ELR (cell line): ENCODE data around the gene SORCS2.

Experiments
- DNase-seq: peaks from one replicate; pipeline ENCODE4 v3.0.0-alpha.2; 2015; ENCODE audit warnings: low read depth

Gene SORCS2

DNA sequence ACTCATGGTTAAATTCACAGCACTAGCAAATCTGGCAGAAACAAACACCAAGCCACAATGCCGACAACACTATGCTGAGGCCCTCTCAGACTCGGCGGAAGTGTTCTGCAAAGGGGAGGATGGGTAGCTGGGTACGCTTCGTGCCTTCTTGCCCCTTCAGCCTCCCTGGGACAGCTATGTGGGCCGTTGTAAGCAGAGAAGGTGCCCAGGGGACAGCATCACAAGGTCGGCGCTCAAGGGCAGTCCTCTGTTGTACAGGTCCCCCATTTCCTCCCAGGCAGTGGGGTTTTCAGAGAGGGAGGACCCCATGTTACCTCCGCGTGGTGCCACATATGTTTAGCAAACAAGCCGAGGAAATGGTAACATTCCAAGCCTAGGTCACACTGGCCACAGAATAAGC is 573.7 kb downstream of the SORCS2 start:
- DNase-seq, result no peak

DNA sequence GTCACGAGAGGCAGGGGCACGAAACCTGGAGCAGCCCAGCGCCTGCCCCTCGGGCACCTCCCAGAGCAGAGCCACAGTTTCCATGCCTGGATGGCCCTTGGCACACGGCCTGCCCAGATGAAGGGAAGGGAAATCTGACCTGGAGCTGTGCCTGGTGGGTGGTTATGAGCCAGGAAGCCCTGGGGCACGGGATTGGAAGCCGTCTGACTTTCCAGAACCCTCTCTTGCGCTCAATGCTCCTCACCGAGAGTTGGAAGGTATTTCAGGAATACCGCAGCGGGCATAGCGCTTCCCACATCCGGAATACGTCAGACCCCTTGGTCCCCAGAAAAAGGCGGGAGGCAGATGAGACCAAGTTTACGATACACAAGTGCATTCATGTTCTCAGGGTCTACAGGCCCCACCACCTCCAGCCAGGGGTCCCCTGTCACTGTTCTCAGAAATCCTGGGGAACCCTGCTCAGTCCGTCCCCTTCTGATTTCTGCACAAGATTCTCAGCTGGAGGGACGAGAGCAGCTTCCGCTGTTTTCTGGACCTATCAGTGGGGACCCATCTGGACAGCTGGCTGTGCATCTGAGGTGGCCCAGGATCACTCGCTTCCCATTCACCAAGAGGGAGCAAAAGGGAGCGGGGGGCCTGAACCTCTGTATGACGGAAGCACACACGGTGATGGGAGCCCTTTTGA is 574.5 kb downstream of the SORCS2 start:
- no peak for DNase-seq

- no peak for DNase-seq
These were observed 575.2 kb downstream of the SORCS2 start for GRCh38 chr4:7767526-7767925.

GRCh38 chr4:7767966-7768365 is 575.6 kb downstream of the SORCS2 start:
- no peak for DNase-seq

- no peak for DNase-seq
These were observed 576.4 kb downstream of the SORCS2 start for GRCh38 chr4:7768736-7769135.

GRCh38 chr4:7769396-7770223 is 577.3 kb downstream of the SORCS2 start:
- no peak for DNase-seq

DNA sequence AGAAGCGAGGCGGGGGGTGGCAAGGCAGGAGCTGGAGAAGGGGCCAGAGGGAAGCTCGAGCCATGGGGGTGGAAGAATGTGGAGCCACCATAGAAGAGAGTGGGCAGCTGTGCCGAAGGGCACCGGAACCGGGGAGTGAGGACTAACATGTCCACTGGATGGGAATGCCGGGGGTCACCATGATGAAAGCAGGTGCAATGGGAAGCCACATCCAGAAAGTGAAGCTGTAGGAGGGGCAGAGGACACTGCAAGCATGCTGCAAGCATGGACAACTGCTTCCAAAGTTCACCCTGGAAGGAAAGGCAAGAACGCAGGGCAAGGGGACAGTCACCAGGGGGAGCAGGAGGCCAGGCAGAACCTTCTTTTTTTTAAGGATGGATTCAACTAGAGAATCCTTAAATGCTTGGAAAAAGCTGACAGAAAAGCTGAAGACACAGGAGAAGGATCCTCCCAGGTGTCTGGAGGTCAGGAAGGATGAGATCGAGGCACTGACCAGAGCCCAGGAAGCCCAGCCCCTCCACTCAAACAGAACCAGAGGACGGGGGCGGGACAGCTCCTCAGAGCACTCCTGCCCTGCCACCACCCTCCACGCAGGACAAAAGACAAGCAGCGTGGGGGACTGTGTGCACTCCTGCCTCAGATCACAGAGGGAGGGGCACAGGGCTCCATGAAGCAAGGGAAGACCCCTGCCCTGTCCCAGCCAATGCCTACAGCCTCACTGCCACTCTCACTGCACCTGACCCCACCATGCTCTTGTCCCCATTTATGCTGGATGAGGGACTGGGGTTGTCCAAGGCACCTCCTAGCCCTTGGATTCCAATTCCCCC is 578.1 kb downstream of the SORCS2 start:
- DNase-seq, result peak; percentile 43

DNA sequence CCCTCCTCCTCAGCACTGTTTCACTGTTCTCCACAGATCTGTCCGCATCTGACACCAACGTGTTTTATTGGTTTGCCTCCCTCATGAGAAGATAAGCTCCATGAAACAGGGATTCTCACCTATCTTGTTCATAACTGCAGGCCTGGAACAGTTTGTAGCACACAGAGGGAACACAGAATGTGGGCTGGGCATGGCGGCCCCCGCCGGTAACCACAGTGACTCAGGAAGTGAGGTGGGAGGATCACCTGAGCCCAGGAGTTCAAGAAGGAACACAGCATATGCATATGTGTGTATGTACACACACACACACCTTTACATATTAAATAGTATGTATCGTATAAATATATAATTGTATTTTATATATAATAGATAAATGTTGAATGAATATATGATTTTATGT is 578.7 kb downstream of the SORCS2 start:
- DNase-seq, result no peak

DNA sequence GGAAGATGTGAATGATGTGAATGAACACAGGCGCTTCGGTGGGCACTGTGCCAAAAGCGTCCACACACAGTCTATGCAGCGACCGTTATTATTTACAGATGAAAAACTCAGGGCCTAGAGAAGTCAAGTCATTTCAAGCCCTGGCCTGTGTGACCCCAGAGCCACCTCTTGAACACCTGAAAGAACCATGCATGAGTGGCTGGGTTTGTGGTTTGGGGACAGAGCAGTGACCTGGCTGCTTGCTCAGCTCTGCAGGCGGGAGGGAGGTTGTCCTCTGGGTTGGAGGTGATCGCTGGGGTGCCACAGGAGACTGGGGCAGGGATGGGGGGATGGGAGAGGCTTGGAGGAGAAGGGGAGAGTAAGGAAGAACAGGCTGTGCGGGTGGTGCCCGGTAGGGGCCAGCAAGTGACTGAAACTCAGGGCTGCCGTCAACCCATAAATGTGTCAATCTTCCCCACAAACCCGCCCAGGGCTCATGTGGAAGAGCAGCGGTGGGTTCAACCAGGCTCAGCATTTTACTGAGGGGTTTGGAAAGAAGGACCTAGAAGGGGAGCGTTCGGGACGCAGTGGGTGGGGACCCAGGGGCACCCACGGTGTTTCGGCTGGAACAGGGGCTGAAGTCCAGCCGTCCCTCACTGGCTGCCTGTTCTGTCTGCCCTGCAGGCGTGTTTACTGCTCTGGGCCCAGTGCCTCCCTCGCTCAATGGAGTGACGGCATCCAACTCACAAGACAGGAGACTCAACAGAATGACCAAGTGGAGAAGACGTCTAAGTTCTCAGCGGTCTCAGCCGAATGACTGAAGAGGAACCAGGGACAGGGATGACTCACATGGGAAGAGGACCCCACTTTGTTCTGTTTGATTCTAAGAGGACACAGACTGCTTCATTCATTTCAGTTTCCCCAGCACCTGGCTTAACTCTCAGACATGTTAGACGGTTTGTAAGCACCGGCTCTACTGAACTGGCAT is 579.5 kb downstream of the SORCS2 start:
- no peak for DNase-seq

DNA sequence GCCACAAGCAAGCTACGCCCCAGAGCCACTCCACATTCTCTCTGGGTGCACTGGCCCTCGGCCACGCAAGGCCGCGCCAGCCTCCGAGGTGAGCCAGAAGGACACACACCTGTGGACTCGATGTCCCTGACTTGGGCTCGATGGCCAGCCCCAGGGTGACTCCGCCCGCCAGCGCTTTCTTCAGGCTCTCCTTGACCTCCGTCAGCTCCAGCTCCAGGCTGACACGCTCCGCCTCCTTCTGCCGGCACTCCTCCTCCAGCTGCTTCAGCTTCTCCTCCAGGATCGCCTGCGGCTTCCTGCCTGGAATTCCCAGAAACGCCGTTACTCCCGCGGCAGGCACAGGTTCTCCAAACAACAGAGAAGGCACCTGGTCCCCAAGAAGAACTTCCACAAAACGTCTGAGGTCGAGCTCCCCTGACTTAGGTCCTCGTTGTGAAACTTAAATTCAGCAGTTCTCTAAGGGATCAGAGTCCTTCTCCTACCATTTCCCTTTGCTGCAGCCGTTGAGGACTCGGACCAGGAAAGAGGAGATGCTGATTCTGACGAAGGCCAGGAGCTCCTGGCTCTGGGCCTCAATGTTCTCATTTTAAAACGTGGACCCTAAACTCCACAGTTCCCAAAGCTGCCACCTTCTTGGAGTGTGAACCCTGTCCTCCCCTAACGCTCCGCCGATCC is 580.5 kb downstream of the SORCS2 start:
- no peak for DNase-seq

DNA sequence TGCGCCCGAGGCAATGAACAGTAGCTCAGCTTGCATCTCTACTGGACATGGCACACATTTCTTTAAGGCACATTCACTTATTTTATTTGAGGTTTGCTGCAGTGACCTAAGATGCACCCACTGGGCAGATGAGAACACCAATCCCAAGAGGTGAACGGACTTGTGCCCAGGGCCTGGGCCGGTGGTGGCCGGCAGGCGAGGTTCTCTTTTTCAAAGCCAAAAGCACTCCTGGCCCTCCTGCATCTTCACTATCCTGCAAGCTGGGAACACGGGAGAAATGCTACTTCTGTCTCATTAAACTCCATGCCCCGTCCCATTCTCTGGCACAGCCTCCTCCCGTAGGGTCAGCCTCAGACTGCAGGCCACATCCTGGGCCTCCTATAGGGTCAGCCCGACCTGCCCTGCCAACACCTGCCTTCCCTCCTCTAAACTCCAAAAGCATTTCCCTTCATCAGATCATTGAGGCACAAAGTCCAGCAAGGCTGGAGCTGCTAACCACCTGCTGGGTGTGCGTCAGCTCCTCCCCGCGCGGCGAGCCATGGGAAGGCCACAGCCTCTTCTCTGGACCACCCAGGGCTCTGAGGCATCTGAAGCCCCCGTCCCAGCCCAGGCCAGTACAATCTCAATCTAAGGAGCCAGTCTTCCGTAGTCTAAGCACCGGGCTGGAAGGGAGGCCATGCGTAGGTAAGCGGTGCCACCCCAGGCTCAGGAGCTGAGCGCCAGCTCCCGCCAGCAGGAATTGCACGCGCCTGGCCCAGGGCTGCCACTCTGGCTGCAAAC is 581.3 kb downstream of the SORCS2 start:
- DNase-seq, result no peak

DNA sequence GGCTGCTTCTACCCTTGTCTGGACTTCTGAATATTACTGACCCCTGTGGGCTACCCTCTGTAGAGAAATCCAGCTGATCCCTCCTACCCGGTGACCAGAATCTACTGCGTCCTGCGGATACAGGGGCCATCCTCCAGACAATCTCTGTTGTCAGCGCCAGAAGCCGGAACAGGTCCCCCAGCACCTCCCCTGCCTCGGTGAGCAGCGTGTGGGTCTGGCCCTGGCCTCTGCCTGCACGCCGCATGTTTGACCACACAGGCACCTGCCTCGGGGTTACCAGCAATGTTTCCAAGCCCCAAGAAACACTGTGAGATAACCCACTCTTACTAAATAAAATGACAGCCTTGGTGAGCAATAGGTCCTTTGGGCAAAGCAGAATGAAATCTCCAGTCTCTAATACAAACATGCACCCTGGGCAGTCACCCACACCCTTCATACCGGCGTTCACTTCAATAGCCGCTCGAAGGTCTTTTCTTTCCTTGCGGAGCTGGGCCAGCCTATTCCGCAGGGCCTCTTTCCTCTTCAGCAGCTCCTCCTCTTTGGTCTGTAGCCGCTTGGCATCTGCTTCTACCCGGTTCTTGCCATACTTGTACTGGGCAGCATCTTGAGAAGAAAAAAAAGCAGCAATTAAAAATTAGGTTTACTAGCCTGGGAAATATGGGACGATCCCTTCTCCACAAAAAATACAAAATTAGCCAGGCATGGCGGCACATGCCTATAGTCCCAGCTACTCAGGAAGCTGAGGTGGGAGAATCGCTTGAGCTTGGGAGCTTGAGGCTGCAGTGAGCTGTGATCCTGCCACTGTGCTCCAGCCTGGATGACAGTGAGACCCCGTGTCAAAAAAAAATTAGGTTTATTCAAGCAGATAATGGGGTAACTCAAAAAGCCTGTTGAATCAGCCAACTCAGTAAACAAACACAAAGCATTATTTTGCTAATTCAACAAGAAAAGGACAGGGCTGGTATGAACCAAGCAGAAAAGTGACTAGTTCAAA is 582.3 kb downstream of the SORCS2 start:
- DNase-seq, result no peak

DNA sequence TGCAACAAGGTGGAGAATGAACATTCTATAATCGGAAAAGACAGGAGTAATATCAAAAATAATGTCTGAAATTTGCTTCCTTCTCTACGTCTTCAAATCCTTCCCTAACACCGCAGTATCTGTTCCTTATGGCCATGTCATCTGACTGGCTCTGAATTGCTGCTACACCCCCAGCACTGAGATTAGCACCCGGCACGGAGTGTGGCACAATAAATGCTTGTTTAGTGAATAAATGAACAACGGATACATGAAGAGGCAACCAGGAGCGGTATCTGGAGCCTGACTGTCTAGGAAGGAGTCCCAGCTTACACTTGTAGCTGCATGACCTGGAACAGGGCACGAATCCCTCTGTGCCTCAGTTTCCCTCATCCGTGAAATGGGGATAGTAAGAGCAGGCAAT is 583.1 kb downstream of the SORCS2 start:
- no peak for DNase-seq

GRCh38 chr4:7777017-7777710 is 584.8 kb downstream of the SORCS2 start:
- no peak for DNase-seq

DNA sequence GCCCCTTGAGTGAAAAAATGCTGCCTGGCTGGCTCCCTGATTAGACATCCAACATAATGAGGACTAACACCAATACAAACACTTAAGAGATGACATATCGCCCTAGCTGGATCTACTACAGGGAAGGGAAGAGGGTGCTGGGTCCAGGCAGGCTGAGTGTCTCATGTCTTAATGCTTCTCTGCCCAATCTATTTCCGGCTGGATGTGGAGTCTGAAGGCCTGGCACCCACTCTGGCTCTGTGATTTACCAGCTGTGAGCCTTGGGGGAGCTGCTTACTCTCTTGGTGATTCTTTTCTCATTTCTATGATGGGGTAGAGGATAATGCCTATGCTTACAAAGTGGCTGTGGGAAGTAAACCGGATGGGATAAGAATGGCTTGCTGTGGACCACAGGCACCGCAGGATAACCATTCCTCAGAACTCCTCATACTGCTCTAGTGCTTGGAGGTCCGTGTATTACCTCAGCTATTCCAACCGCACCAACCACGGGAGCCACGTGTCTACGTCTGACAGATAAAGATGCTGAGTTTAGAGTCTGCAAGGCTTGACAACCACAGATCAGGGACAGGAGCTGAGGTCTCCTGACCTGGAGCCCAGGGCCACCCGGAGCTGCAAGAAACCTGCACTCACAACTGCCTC is 585.7 kb downstream of the SORCS2 start:
- no peak for DNase-seq

GRCh38 chr4:7778510-7779431 is 586.4 kb downstream of the SORCS2 start:
- DNase-seq, result no peak

DNA sequence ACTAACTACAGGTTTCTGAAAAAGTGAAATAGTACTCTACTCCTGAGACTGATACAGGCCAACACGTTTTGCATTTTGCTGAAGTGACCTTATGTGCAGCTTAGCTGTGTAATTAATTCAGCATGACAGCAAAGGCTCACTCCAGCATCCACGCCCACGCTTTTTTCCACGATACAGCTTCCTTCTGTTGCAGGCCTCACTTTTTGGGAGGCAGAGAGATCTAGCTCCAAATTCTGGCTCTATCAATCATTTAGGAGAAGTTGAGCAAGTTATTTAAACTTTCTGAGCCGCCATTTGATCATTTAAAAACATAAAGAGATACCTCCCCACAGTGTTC is 587.1 kb downstream of the SORCS2 start:
- DNase-seq, result no peak
